ENCODE measurements around the gene CDYL2. TPM values are rescaled to one million over a fixed set of nuclear protein-coding genes. Genes with fewer than 3 reads are reported as not detected.

Gene CDYL2
- total and polyA plus RNA-seq, 11 donors: 0.80 to 8.6 (median 3.5) TPM

- DNase-seq (no peak), ATAC-seq (no peak)
- TF ChIP-seq POLR2A (IDR thresholded peaks at IDR 0.05): no peak
- no peak for TF ChIP-seq CTCF (IDR thresholded peaks at IDR 0.05)
- H3K27me3 ChIP-seq: no peaks in the 10 kb centered on the region
- intact Hi-C loops (cut with DNase I): no loop called here
- no peak overlapping the region for H3K4me3 ChIP-seq
- no peaks in the 10 kb centered on the region for H3K4me1 ChIP-seq
- 92 to 97% (median 93%) methylated on average over 2 of the region's 2 CpGs for WGBS, 4 donors
- H3K36me3 ChIP-seq: no peaks in the 10 kb centered on the region
- peaks cover 0 to 35% (median 7%) of the 10 kb centered on the region in 12 donors for H3K9me3 ChIP-seq
- H3K27ac ChIP-seq: no peak overlapping the region
These were observed 109.4 kb downstream of the CDYL2 start for GRCh38 chr16:80695020-80695419.

GRCh38 chr16:80693553-80693952, 110.8 kb downstream of the CDYL2 start:
- TF ChIP-seq POLR2A (IDR thresholded peaks at IDR 0.05) (no peak), CTCF (IDR thresholded peaks at IDR 0.05) (no peak)
- intact Hi-C loops (cut with DNase I): no loop called here
- ATAC-seq (no peak), DNase-seq (no peak)
- no peak overlapping the region for H3K27ac ChIP-seq
- peaks cover 0 to 28% (median 7%) of the 10 kb centered on the region in 12 donors for H3K9me3 ChIP-seq
- no peaks in the 10 kb centered on the region for H3K36me3 ChIP-seq
- no peaks in the 10 kb centered on the region for H3K4me1 ChIP-seq
- 82 to 88% (median 85%) methylated on average over 4 of the region's 4 CpGs for WGBS, 4 donors
- no peak overlapping the region for H3K4me3 ChIP-seq
- H3K27me3 ChIP-seq: no peaks in the 10 kb centered on the region

- TF ChIP-seq POLR2A (IDR thresholded peaks at IDR 0.05): no peak
- no peak for TF ChIP-seq CTCF (IDR thresholded peaks at IDR 0.05)
- intact Hi-C loops (cut with DNase I): no loop called here
- Histone ChIP-seq H3K9me3 (peaks cover 0 to 19% (median 0%) of the 10 kb centered on the region in 12 donors), H3K27ac (no peak overlapping the region), H3K4me3 (no peak overlapping the region), H3K4me1 (no peaks in the 10 kb centered on the region), H3K36me3 (no peaks in the 10 kb centered on the region), H3K27me3 (no peaks in the 10 kb centered on the region)
- ATAC-seq: no peak
- WGBS, 4 donors: 80 to 84% (median 83%) methylated on average over 2 of the region's 2 CpGs
- no peak for DNase-seq
These were observed 112.1 kb downstream of the CDYL2 start for GRCh38 chr16:80692270-80692669.

GRCh38 chr16:80691111-80691741, 113.2 kb downstream of the CDYL2 start:
- DNase-seq (no peak), ATAC-seq (no peak)
- 76 to 84% (median 82%) methylated on average over 3 of the region's 3 CpGs for WGBS, 4 donors
- no peak overlapping the region for H3K4me3 ChIP-seq
- H3K36me3 ChIP-seq: no peaks in the 10 kb centered on the region
- no peaks in the 10 kb centered on the region for H3K27me3 ChIP-seq
- no peak overlapping the region for H3K27ac ChIP-seq
- intact Hi-C loops (cut with DNase I): no loop called here
- H3K9me3 ChIP-seq: peaks cover 0 to 14% (median 0%) of the 10 kb centered on the region in 12 donors
- TF ChIP-seq POLR2A (IDR thresholded peaks at IDR 0.05) (no peak), CTCF (IDR thresholded peaks at IDR 0.05) (no peak)
- H3K4me1 ChIP-seq: no peaks in the 10 kb centered on the region
